MM.1S (cell line): ENCODE data around the gene CNNM2.

Source experiments
- DNase-seq: peaks from one replicate; pipeline ENCODE4 v3.0.0-alpha.2; 2015
- H2AFZ ChIP-seq: fragments of 300-600 bp; sonication (generic); 2 replicates; pipeline ENCODE4 v1.6.0; 2016; ENCODE audit warnings: antibody characterized with exemption, low read length
- H3F3A ChIP-seq: fragments of 300-600 bp; sonication (generic); 2 replicates; pipeline ENCODE4 v1.6.1; 2016; ENCODE audit warnings: mild to moderate bottlenecking, antibody characterized with exemption, low read length, moderate library complexity, mixed read lengths; ENCODE audit not compliant: insufficient read depth
- H3K27ac ChIP-seq: fragments of 300-600 bp; sonication (generic); 2 replicates; pipeline ENCODE4 v1.5.1; 2016; ENCODE audit warnings: mild to moderate bottlenecking, low read length
- H3K27me3 ChIP-seq: fragments of 300-600 bp; sonication (generic); replicated peaks from 2 replicates; pipeline ENCODE4 v1.6.0; 2016; ENCODE audit warnings: low read length; ENCODE audit not compliant: insufficient read depth
- H3K36me3 ChIP-seq: fragments of 300-600 bp; sonication (generic); replicated peaks from 2 replicates; pipeline ENCODE4 v1.6.1; 2016; ENCODE audit warnings: mild to moderate bottlenecking, low read length, mixed read lengths; ENCODE audit not compliant: insufficient read depth
- H3K4me1 ChIP-seq: fragments of 300-600 bp; sonication (generic); 2 replicates; pipeline ENCODE4 v1.6.1; 2016; ENCODE audit warnings: low read length, mixed read lengths
- H3K4me2 ChIP-seq: fragments of 300-600 bp; sonication (generic); 2 replicates; pipeline ENCODE4 v1.6.0; 2016; ENCODE audit warnings: low read depth, low read length
- H3K4me3 ChIP-seq: fragments of 300-600 bp; sonication (generic); 2 replicates; pipeline ENCODE4 v1.5.1; 2016; ENCODE audit warnings: low read length, mixed read lengths
- H3K79me2 ChIP-seq: fragments of 300-600 bp; sonication (generic); 2 replicates; pipeline ENCODE4 v1.6.1; 2016; ENCODE audit warnings: mixed run types, low read length, mixed read lengths
- H3K9ac ChIP-seq: fragments of 300-600 bp; sonication (generic); 2 replicates; pipeline ENCODE4 v1.6.1; 2016; ENCODE audit warnings: low read length, mixed read lengths
- H3K9me2 ChIP-seq: fragments of 300-600 bp; sonication (generic); replicated peaks from 2 replicates; pipeline ENCODE4 v1.6.1; 2016; ENCODE audit warnings: mild to moderate bottlenecking, low read length, mixed read lengths; ENCODE audit not compliant: insufficient read depth
- H3K9me3 ChIP-seq: fragments of 300-600 bp; sonication (generic); replicated peaks from 2 replicates; pipeline ENCODE4 v1.6.1; 2016; ENCODE audit warnings: mild to moderate bottlenecking, low read length, mixed read lengths; ENCODE audit not compliant: insufficient read depth
- H4K20me1 ChIP-seq: fragments of 300-600 bp; sonication (generic); 2 replicates; pipeline ENCODE4 v1.6.1; 2016; ENCODE audit warnings: mild to moderate bottlenecking, low read length, moderate library complexity, mixed read lengths; ENCODE audit not compliant: insufficient read depth
- EZH2 ChIP-seq: fragments of 300-600 bp; sonication (generic); optimal IDR thresholded peaks from 2 replicates; pipeline ENCODE3; 2017; ENCODE audit warnings: low read depth, mild to moderate bottlenecking, antibody characterized with exemption, low read length, mixed read lengths
- EZH2phosphoT487 ChIP-seq: fragments of 300-600 bp; sonication (generic); IDR thresholded peaks from 2 replicates; pipeline ENCODE4 v1.6.1; 2018; ENCODE audit warnings: antibody characterized with exemption, low read length
- TF ChIP-seq, protein P1 (sequence below): fragments of 300-600 bp; sonication (generic); IDR thresholded peaks from 2 replicates; pipeline ENCODE4 v1.5.1; 2016; ENCODE audit warnings: antibody characterized with exemption, low read length, mixed read lengths

CNNM2 gene

GRCh38 chr10:103055105-103055504 is 137.0 kb downstream of the CNNM2 start:
- Histone ChIP-seq H3F3A (peaks cover 17% of the 10 kb centered on the region), H2AFZ (no peak overlapping the region), H3K36me3 (no peaks in the 10 kb centered on the region), H3K27ac (peak overlapping the region; percentile 75; the same call in 1 of the 2 replicates), H3K4me3 (no peak overlapping the region), H4K20me1 (no peaks in the 10 kb centered on the region), H3K4me1 (peaks cover 22% of the 10 kb centered on the region), H3K4me2 (peak overlapping the region; percentile 94; the same call in 1 of the 2 replicates), H3K27me3 (no peaks in the 10 kb centered on the region), H3K9me2 (no peaks in the 10 kb centered on the region), H3K9ac (no peak overlapping the region), H3K9me3 (no peaks in the 10 kb centered on the region), H3K79me2 (no peaks in the 10 kb centered on the region)
- DNase-seq = no peak
- TF ChIP-seq, protein P1, sequence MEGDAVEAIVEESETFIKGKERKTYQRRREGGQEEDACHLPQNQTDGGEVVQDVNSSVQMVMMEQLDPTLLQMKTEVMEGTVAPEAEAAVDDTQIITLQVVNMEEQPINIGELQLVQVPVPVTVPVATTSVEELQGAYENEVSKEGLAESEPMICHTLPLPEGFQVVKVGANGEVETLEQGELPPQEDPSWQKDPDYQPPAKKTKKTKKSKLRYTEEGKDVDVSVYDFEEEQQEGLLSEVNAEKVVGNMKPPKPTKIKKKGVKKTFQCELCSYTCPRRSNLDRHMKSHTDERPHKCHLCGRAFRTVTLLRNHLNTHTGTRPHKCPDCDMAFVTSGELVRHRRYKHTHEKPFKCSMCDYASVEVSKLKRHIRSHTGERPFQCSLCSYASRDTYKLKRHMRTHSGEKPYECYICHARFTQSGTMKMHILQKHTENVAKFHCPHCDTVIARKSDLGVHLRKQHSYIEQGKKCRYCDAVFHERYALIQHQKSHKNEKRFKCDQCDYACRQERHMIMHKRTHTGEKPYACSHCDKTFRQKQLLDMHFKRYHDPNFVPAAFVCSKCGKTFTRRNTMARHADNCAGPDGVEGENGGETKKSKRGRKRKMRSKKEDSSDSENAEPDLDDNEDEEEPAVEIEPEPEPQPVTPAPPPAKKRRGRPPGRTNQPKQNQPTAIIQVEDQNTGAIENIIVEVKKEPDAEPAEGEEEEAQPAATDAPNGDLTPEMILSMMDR = no peak
- TF ChIP-seq EZH2phosphoT487 (no peak), EZH2 (no peak)

- Histone ChIP-seq H3K9me3 (no peaks in the 10 kb centered on the region), H3K36me3 (no peaks in the 10 kb centered on the region), H3F3A (peaks cover 17% of the 10 kb centered on the region), H3K27me3 (no peaks in the 10 kb centered on the region), H3K27ac (no peak overlapping the region), H3K4me2 (no peak overlapping the region; the same call in 1 of the 2 replicates), H3K9ac (no peak overlapping the region), H2AFZ (no peak overlapping the region), H3K79me2 (no peaks in the 10 kb centered on the region), H4K20me1 (no peaks in the 10 kb centered on the region), H3K9me2 (no peaks in the 10 kb centered on the region), H3K4me3 (no peak overlapping the region), H3K4me1 (peaks cover 22% of the 10 kb centered on the region)
- TF ChIP-seq, protein P1 = no peak
- TF ChIP-seq EZH2phosphoT487 = no peak
- TF ChIP-seq EZH2 = no peak
- no peak for DNase-seq
Measured at GRCh38 chr10:103058034-103058433, 139.9 kb downstream of the CNNM2 start.

GRCh38 chr10:103060575-103060974 is 142.5 kb downstream of the CNNM2 start:
- Histone ChIP-seq H3K27me3 (no peaks in the 10 kb centered on the region), H3K9ac (no peak overlapping the region)

More at GRCh38 chr10:103060575-103060974, 142.5 kb downstream of the CNNM2 start:
- Histone ChIP-seq H3K4me3 (no peak overlapping the region), H3K4me2 (no peak overlapping the region), H3K36me3 (no peaks in the 10 kb centered on the region), H3K4me1 (peaks cover 10% of the 10 kb centered on the region; the same call in 1 of the 2 replicates), H3K9me3 (no peaks in the 10 kb centered on the region), H4K20me1 (no peaks in the 10 kb centered on the region), H3K9me2 (no peaks in the 10 kb centered on the region), H3K79me2 (no peaks in the 10 kb centered on the region), H3F3A (no peaks in the 10 kb centered on the region; the same call in 1 of the 2 replicates), H2AFZ (no peak overlapping the region), H3K27ac (no peak overlapping the region)
- TF ChIP-seq EZH2 (no peak), EZH2phosphoT487 (no peak)
- TF ChIP-seq, protein P1 = no peak
- no peak for DNase-seq
